GM23338 (cell line): ENCODE measurements around the gene FASN. TPM values are rescaled to one million over a fixed set of nuclear protein-coding genes. Genes with fewer than 3 reads are reported as not detected.

ENCODE experiments used
- ATAC-seq: fragments of 200-7000 bp; cut with Tn5 transposase; 3 replicates; pipeline ENCODE4 v1.9.1; 2020
- DNase-seq: peaks from one replicate; pipeline ENCODE4 v3.0.0-alpha.2; 2015; ENCODE audit warnings: low spot score
- H2AFZ ChIP-seq: fragments of 200-600 bp; sonication (generic); 2 replicates; pipeline ENCODE4 v1.8.0; 2016; ENCODE audit warnings: antibody characterized with exemption, mild to moderate bottlenecking, moderate library complexity
- H3F3A ChIP-seq: fragments of 200-600 bp; sonication (generic); replicated peaks from 2 replicates; pipeline ENCODE4 v1.8.0; 2017; ENCODE audit warnings: antibody characterized with exemption, mixed run types, low read depth
- H3K27ac ChIP-seq: fragments of 200-600 bp; sonication (generic); 2 replicates; pipeline ENCODE4 v1.6.1; 2016; ENCODE audit warnings: low read depth
- H3K27me3 ChIP-seq: fragments of 200-600 bp; sonication (generic); 2 replicates; pipeline ENCODE4 v1.8.0; 2016; ENCODE audit warnings: mild to moderate bottlenecking, mixed run types, moderate library complexity; ENCODE audit not compliant: insufficient read depth
- H3K36me3 ChIP-seq: fragments of 200-600 bp; sonication (generic); 2 replicates; pipeline ENCODE4 v1.8.0; 2016; ENCODE audit warnings: mild to moderate bottlenecking; ENCODE audit not compliant: insufficient read depth
- H3K4me1 ChIP-seq: fragments of 200-600 bp; sonication (generic); 2 replicates; pipeline ENCODE4 v1.8.0; 2016; ENCODE audit warnings: mild to moderate bottlenecking, moderate library complexity; ENCODE audit not compliant: insufficient read depth
- H3K4me2 ChIP-seq: fragments of 200-600 bp; sonication (generic); 2 replicates; pipeline ENCODE4 v1.7.1; 2017; ENCODE audit warnings: mixed run types
- H3K4me3 ChIP-seq: fragments of 200-600 bp; sonication (generic); 2 replicates; pipeline ENCODE4 v1.6.1; 2016; ENCODE audit warnings: mixed run types
- H3K79me2 ChIP-seq: fragments of 200-600 bp; sonication (generic); replicated peaks from 2 replicates; pipeline ENCODE4 v1.8.0; 2017; ENCODE audit warnings: mild to moderate bottlenecking; ENCODE audit not compliant: insufficient read depth
- H3K9me2 ChIP-seq: fragments of 200-600 bp; sonication (generic); 2 replicates; pipeline ENCODE4 v1.8.0; 2017; ENCODE audit not compliant: insufficient read depth
- H4K20me1 ChIP-seq: fragments of 200-600 bp; sonication (generic); replicated peaks from 2 replicates; pipeline ENCODE4 v1.8.0; 2017; ENCODE audit warnings: mild to moderate bottlenecking; ENCODE audit not compliant: insufficient read depth
- H3K27ac Mint-ChIP-seq: 2 replicates; pipeline ENCODE4 v1.8.0; 2020; ENCODE audit warnings: inconsistent platforms, mild to moderate bottlenecking, moderate library complexity, mixed read lengths
- H3K27me3 Mint-ChIP-seq: 3 replicates; pipeline ENCODE4 v1.8.0; 2022; ENCODE audit warnings: low read depth, mild to moderate bottlenecking, moderate library complexity, mixed read lengths, inconsistent platforms; ENCODE audit not compliant: insufficient read depth, poor library complexity
- H3K36me3 Mint-ChIP-seq: 3 replicates; pipeline ENCODE4 v1.8.0; 2021; ENCODE audit warnings: low read depth, mild to moderate bottlenecking, inconsistent platforms, moderate library complexity, mixed read lengths
- H3K4me1 Mint-ChIP-seq: 3 replicates; pipeline ENCODE4 v1.8.0; 2020; ENCODE audit warnings: mild to moderate bottlenecking, inconsistent platforms, mixed read lengths
- H3K4me3 Mint-ChIP-seq: 3 replicates; pipeline ENCODE4 v1.8.0; 2021; ENCODE audit warnings: moderate library complexity, mild to moderate bottlenecking, inconsistent platforms, mixed read lengths
- H3K9me3 Mint-ChIP-seq: 3 replicates; pipeline ENCODE4 v1.8.0; 2020; ENCODE audit warnings: moderate library complexity, mild to moderate bottlenecking, inconsistent platforms, mixed read lengths
- CREB1 ChIP-seq: fragments of 250-450 bp; sonication (Bioruptor Pico); IDR thresholded peaks from 2 replicates; pipeline ENCODE4 v1.5.0; 2020; ENCODE audit warnings: low read depth, mild to moderate bottlenecking, moderate library complexity
- EZH2 ChIP-seq: fragments of 200-600 bp; sonication (generic); IDR thresholded peaks from one replicate; pipeline ENCODE4 v1.8.0; 2017; ENCODE audit warnings: antibody characterized with exemption, mild to moderate bottlenecking, low read depth; ENCODE audit not compliant: unreplicated experiment
- NANOG ChIP-seq: IDR thresholded peaks from 2 replicates; pipeline ENCODE4 v1.6.1; 2016; ENCODE audit warnings: antibody characterized with exemption, borderline replicate concordance
- POLR2AphosphoS5 ChIP-seq: IDR thresholded peaks from 2 replicates; pipeline ENCODE4 v1.6.1; 2016; ENCODE audit warnings: antibody characterized with exemption, low read depth
- STAT1 ChIP-seq: IDR thresholded peaks from one replicate; pipeline ENCODE4 v1.6.1; 2016; ENCODE audit warnings: antibody characterized with exemption; ENCODE audit not compliant: unreplicated experiment
- ZNF114 ChIP-seq: fragments of 250-450 bp; sonication (Bioruptor Pico); IDR thresholded peaks from 2 replicates; pipeline ENCODE4 v1.5.0; 2020; ENCODE audit warnings: mild to moderate bottlenecking, moderate library complexity
- polyA plus RNA-seq: library from polyadenylated mRNA; unstranded; fragments of >200 nt; fragmentation: Nextera tagmentation; extraction: Ambion mirVana; gene quantifications from 2 replicates; pipeline ENCODE4 v1.2.1, GENCODE V29; 2016
- total RNA-seq: library from RNA; depleted of rRNA; stranded (reverse); fragments of >200 nt; shearing (Covaris generic); gene quantifications from 2 replicates; pipeline ENCODE4 v1.2.3, GENCODE V29; 2014
- TF ChIP-seq, protein P1 (sequence below): fragments of 250-450 bp; sonication (Bioruptor Pico); IDR thresholded peaks from 2 replicates; pipeline ENCODE4 v1.5.0; 2020; ENCODE audit warnings: mild to moderate bottlenecking, moderate library complexity
- TF ChIP-seq, protein P2 (sequence below), 2 experiments: fragments of 200-600 bp in 1 of 2; sonication (generic) in 1 of 2; conservative IDR thresholded peaks; 2 replicates each; pipeline versions ENCODE4 v1.5.1 to v1.6.1; 2016 to 2017; ENCODE audit warnings: antibody characterized with exemption in 2 of 2, low read depth in 2 of 2, mild to moderate bottlenecking in 2 of 2, moderate library complexity in 1 of 2

FASN gene
- total and polyA plus RNA-seq, 2 experiments from 2014 or later = 120 to 849 TPM

DNA sequence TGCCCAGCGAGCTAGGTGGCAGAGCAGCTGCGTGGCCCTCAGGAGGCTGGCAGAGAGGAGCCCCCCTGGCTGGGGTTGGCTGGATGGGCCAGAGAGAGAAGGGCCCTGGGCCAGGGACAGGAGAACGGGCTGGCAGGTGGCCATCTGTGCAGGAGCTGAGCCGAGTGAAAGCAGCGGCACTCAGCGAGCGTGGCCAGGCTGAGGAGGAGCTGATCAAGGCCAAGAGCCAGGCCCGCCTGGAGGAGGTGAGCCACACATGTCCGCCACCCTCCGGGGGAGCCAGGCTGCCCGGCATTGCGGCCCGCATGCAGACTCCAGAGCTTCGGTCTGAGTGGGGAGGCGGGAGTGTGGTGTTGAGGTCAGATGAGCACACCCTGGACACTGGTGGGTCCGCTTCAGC, 68.6 kb downstream of the FASN start (continued):
- TF ChIP-seq, protein P1, sequence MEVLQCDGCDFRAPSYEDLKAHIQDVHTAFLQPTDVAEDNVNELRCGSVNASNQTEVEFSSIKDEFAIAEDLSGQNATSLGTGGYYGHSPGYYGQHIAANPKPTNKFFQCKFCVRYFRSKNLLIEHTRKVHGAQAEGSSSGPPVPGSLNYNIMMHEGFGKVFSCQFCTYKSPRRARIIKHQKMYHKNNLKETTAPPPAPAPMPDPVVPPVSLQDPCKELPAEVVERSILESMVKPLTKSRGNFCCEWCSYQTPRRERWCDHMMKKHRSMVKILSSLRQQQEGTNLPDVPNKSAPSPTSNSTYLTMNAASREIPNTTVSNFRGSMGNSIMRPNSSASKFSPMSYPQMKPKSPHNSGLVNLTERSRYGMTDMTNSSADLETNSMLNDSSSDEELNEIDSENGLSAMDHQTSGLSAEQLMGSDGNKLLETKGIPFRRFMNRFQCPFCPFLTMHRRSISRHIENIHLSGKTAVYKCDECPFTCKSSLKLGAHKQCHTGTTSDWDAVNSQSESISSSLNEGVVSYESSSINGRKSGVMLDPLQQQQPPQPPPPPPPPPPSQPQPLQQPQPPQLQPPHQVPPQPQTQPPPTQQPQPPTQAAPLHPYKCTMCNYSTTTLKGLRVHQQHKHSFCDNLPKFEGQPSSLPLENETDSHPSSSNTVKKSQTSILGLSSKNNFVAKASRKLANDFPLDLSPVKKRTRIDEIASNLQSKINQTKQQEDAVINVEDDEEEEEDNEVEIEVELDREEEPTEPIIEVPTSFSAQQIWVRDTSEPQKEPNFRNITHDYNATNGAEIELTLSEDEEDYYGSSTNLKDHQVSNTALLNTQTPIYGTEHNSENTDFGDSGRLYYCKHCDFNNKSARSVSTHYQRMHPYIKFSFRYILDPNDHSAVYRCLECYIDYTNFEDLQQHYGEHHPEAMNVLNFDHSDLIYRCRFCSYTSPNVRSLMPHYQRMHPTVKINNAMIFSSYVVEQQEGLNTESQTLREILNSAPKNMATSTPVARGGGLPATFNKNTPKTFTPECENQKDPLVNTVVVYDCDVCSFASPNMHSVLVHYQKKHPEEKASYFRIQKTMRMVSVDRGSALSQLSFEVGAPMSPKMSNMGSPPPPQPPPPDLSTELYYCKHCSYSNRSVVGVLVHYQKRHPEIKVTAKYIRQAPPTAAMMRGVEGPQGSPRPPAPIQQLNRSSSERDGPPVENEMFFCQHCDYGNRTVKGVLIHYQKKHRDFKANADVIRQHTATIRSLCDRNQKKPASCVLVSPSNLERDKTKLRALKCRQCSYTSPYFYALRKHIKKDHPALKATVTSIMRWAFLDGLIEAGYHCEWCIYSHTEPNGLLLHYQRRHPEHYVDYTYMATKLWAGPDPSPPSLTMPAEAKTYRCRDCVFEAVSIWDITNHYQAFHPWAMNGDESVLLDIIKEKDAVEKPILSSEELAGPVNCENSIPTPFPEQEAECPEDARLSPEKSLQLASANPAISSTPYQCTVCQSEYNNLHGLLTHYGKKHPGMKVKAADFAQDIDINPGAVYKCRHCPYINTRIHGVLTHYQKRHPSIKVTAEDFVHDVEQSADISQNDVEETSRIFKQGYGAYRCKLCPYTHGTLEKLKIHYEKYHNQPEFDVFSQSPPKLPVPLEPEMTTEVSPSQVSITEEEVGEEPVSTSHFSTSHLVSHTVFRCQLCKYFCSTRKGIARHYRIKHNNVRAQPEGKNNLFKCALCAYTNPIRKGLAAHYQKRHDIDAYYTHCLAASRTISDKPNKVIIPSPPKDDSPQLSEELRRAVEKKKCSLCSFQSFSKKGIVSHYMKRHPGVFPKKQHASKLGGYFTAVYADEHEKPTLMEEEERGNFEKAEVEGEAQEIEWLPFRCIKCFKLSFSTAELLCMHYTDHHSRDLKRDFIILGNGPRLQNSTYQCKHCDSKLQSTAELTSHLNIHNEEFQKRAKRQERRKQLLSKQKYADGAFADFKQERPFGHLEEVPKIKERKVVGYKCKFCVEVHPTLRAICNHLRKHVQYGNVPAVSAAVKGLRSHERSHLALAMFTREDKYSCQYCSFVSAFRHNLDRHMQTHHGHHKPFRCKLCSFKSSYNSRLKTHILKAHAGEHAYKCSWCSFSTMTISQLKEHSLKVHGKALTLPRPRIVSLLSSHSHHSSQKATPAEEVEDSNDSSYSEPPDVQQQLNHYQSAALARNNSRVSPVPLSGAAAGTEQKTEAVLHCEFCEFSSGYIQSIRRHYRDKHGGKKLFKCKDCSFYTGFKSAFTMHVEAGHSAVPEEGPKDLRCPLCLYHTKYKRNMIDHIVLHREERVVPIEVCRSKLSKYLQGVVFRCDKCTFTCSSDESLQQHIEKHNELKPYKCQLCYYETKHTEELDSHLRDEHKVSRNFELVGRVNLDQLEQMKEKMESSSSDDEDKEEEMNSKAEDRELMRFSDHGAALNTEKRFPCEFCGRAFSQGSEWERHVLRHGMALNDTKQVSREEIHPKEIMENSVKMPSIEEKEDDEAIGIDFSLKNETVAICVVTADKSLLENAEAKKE = no peak
- TF ChIP-seq EZH2 = no peak
- no peak for TF ChIP-seq NANOG
- TF ChIP-seq STAT1 = no peak
- TF ChIP-seq ZNF114 (CRISPR knock-in tag) = no peak
- no peak for TF ChIP-seq CREB1

DNA sequence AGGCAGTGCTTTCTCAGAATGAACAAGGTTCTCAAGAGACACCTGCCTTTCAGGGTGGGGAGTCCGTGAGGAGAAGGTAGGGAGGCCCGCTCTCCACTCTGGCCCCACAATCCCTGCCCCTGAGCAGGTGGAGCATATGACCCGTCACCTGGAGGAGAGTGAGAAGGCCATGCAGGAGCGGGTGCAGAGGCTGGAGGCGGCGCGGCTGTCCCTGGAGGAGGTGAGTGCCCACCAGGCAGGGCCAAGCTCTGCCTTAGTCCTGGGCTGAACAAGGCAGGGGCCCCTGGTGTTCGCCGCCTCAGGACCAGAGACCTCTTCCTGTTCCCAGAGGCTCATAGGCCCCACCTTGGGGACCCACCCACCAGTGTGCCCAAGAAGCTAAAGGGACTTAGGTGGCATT, 69.1 kb downstream of the FASN start:
- DNase-seq (no peak), ATAC-seq (no peak)
- no peak overlapping the region for H3K27ac Mint-ChIP-seq
- Histone ChIP-seq H3K4me3 (no peak overlapping the region), H3K4me1 (peaks cover 6% of the 10 kb centered on the region; the same call in 1 of the 2 replicates), H3K9me2 (no peaks in the 10 kb centered on the region), H3K27me3 (no peaks in the 10 kb centered on the region), H3K4me2 (no peak overlapping the region), H3K79me2 (peaks cover 8% of the 10 kb centered on the region; the same call in 1 of the 2 replicates), H3K36me3 (no peaks in the 10 kb centered on the region), H3K27ac (no peak overlapping the region), H2AFZ (no peak overlapping the region), H3F3A (peaks cover 13% of the 10 kb centered on the region), H4K20me1 (no peaks in the 10 kb centered on the region)
- peaks cover 17% of the 10 kb centered on the region for H3K27me3 Mint-ChIP-seq
- no peaks in the 10 kb centered on the region; the same call in none of the 3 replicates for H3K36me3 Mint-ChIP-seq
- no peak overlapping the region for H3K4me3 Mint-ChIP-seq
- peaks cover 10% of the 10 kb centered on the region for H3K4me1 Mint-ChIP-seq
- H3K9me3 Mint-ChIP-seq = no peaks in the 10 kb centered on the region; the same call in 2 of the 3 replicates
- TF ChIP-seq NANOG (no peak), POLR2AphosphoS5 (no peak), STAT1 (no peak), EZH2 (no peak)
- TF ChIP-seq, protein P2, sequence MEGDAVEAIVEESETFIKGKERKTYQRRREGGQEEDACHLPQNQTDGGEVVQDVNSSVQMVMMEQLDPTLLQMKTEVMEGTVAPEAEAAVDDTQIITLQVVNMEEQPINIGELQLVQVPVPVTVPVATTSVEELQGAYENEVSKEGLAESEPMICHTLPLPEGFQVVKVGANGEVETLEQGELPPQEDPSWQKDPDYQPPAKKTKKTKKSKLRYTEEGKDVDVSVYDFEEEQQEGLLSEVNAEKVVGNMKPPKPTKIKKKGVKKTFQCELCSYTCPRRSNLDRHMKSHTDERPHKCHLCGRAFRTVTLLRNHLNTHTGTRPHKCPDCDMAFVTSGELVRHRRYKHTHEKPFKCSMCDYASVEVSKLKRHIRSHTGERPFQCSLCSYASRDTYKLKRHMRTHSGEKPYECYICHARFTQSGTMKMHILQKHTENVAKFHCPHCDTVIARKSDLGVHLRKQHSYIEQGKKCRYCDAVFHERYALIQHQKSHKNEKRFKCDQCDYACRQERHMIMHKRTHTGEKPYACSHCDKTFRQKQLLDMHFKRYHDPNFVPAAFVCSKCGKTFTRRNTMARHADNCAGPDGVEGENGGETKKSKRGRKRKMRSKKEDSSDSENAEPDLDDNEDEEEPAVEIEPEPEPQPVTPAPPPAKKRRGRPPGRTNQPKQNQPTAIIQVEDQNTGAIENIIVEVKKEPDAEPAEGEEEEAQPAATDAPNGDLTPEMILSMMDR (conservative IDR thresholded peaks at IDR 0.05; ENCODE audit: low read depth in 2 of 2) = no peak
- TF ChIP-seq, protein P1 = no peak
